SK-N-DZ (cell line): ENCODE data around the gene CFAP74.

Source experiments
- DNase-seq: peaks from one replicate; pipeline ENCODE4 v3.0.0-alpha.2; 2015; ENCODE audit warnings: low spot score

CFAP74 gene

GRCh38 chr1:2021550-2021949 lies 18.0 kb upstream of the CFAP74 start:
- no peak for DNase-seq

GRCh38 chr1:2020310-2020655 lies 16.7 kb upstream of the CFAP74 start:
- no peak for DNase-seq

- DNase-seq = no peak
These were observed 16.2 kb upstream of the CFAP74 start for GRCh38 chr1:2019571-2020309.

GRCh38 chr1:2019172-2019543 lies 15.6 kb upstream of the CFAP74 start, which contains the start of gene GABRD:
Gene GABRD, plus strand, starts transcription at chr1:2019345. Its CDS starts 79 bp downstream, at chr1:2019424.
- no peak for DNase-seq

GRCh38 chr1:2018217-2019171 lies 14.9 kb upstream of the CFAP74 start:
- DNase-seq = no peak

GRCh38 chr1:2016123-2016522 lies 12.5 kb upstream of the CFAP74 start:
- no peak for DNase-seq

GRCh38 chr1:2014741-2015735 lies 11.5 kb upstream of the CFAP74 start:
- no peak for DNase-seq

GRCh38 chr1:2014181-2014580 lies 10.6 kb upstream of the CFAP74 start:
- DNase-seq = no peak

GRCh38 chr1:2009101-2010053 lies 5.8 kb upstream of the CFAP74 start:
- no peak for DNase-seq

GRCh38 chr1:2004856-2005255 lies 1.3 kb upstream of the CFAP74 start:
- DNase-seq = no peak

GRCh38 chr1:2001773-2002411 lies 1.7 kb downstream of the CFAP74 start:
- DNase-seq = no peak

- DNase-seq = no peak
These were observed 2.7 kb downstream of the CFAP74 start for GRCh38 chr1:2000850-2001249.

- DNase-seq = no peak
These were observed 3.2 kb downstream of the CFAP74 start for GRCh38 chr1:2000432-2000831.

GRCh38 chr1:1997576-1997975 lies 6.0 kb downstream of the CFAP74 start:
- DNase-seq = no peak

- no peak for DNase-seq
These were observed 7.4 kb downstream of the CFAP74 start for GRCh38 chr1:1996207-1996651.

- DNase-seq = no peak
These were observed 9.1 kb downstream of the CFAP74 start for GRCh38 chr1:1994536-1994935.

GRCh38 chr1:1990222-1990621 lies 13.4 kb downstream of the CFAP74 start:
- DNase-seq = no peak

GRCh38 chr1:1989789-1990188 lies 13.8 kb downstream of the CFAP74 start:
- DNase-seq = no peak

- no peak for DNase-seq
These were observed 14.5 kb downstream of the CFAP74 start for GRCh38 chr1:1989102-1989542.
